HepG2 (cell line): ENCODE data around the gene ZNF367. TPM values are rescaled to one million over a fixed set of nuclear protein-coding genes. Genes with fewer than 3 reads are reported as not detected.

Experiments used
- CENPT ChIP-seq: sonication (generic); formaldehyde crosslinking; IDR thresholded peaks from 2 replicates; pipeline ENCODE4 v1.8.0; 2022; ENCODE audit warnings: low read depth, mild to moderate bottlenecking, moderate library complexity, missing genetic modification reagents
- FOXC1 ChIP-seq: sonication (generic); formaldehyde crosslinking; IDR thresholded peaks from 2 replicates; pipeline ENCODE4 v1.8.0; 2022; ENCODE audit warnings: mild to moderate bottlenecking, missing genetic modification reagents, borderline replicate concordance
- GATA4 ChIP-seq: sonication (generic); IDR thresholded peaks from 2 replicates; pipeline ENCODE4 v1.6.1; 2016; ENCODE audit warnings: antibody characterized with exemption, low read depth, borderline replicate concordance
- HDAC1 ChIP-seq: sonication (generic); formaldehyde crosslinking; IDR thresholded peaks from 2 replicates; pipeline ENCODE4 v1.5.1; 2020; ENCODE audit warnings: mild to moderate bottlenecking, missing genetic modification reagents
- HMGA1 ChIP-seq: sonication (generic); formaldehyde crosslinking; conservative IDR thresholded peaks from 2 replicates; pipeline ENCODE4 v1.4.0; 2020; ENCODE audit warnings: missing genetic modification reagents
- HOXA3 ChIP-seq: sonication (generic); formaldehyde crosslinking; IDR thresholded peaks from 2 replicates; pipeline ENCODE4 v1.5.0; 2020; ENCODE audit warnings: missing genetic modification reagents
- IRF2 ChIP-seq: IDR thresholded peaks from 2 replicates; pipeline ENCODE4 v1.6.1; 2018; ENCODE audit warnings: missing genetic modification reagents, missing compliant biosample characterization
- LRRFIP1 ChIP-seq: sonication (generic); formaldehyde crosslinking; conservative IDR thresholded peaks from 2 replicates; pipeline ENCODE4 v1.4.0; 2020; ENCODE audit warnings: missing genetic modification reagents
- MAZ ChIP-seq, 2 experiments: sonication (generic) in 1 of 2; formaldehyde crosslinking in 1 of 2; IDR thresholded peaks; 2 replicates each; pipeline versions ENCODE4 v1.5.0 to v1.6.1; 2012 to 2020; ENCODE audit warnings: low read depth in 2 of 2, mild to moderate bottlenecking in 2 of 2, borderline replicate concordance in 1 of 2, improper control_type of control experiment in 1 of 2, low read length in 1 of 2, missing genetic modification reagents in 1 of 2, moderate library complexity in 1 of 2
- MXD3 ChIP-seq: IDR thresholded peaks from 2 replicates; pipeline ENCODE4 v1.6.1; 2016; ENCODE audit warnings: mild to moderate bottlenecking, missing biosample characterization, missing genetic modification reagents
- PAF1 ChIP-seq: IDR thresholded peaks from 2 replicates; pipeline ENCODE4 v1.6.1; 2016; ENCODE audit warnings: missing genetic modification reagents, missing compliant biosample characterization
- PAX8 ChIP-seq: sonication (generic); formaldehyde crosslinking; IDR thresholded peaks from 2 replicates; pipeline ENCODE4 v1.8.0; 2022; ENCODE audit warnings: mild to moderate bottlenecking, missing genetic modification reagents, borderline replicate concordance
- PBX3 ChIP-seq: sonication (generic); formaldehyde crosslinking; IDR thresholded peaks from 2 replicates; pipeline ENCODE4 v1.8.1; 2023; ENCODE audit warnings: missing genetic modification reagents, inconsistent platforms, borderline replicate concordance
- PREB ChIP-seq: sonication (generic); formaldehyde crosslinking; IDR thresholded peaks from 2 replicates; pipeline ENCODE4 v1.4.0; 2020; ENCODE audit warnings: missing genetic modification reagents
- RFX5 ChIP-seq: IDR thresholded peaks from 2 replicates; pipeline ENCODE4 v1.6.1; 2011; ENCODE audit warnings: low read depth, low read length, improper control_type of control experiment
- TP53 ChIP-seq: sonication (generic); formaldehyde crosslinking; conservative IDR thresholded peaks from 2 replicates; pipeline ENCODE4 v1.4.0; 2020; ENCODE audit warnings: missing genetic modification reagents
- ZBTB49 ChIP-seq: sonication (generic); formaldehyde crosslinking; IDR thresholded peaks from 2 replicates; pipeline ENCODE4 v1.4.0; 2020; ENCODE audit warnings: missing genetic modification reagents, borderline replicate concordance
- ZFY ChIP-seq: sonication (generic); formaldehyde crosslinking; IDR thresholded peaks from 2 replicates; pipeline ENCODE4 v1.4.0; 2020; ENCODE audit warnings: missing genetic modification reagents
- ZNF234 ChIP-seq: sonication (generic); formaldehyde crosslinking; conservative IDR thresholded peaks from 2 replicates; pipeline ENCODE4 v1.5.1; 2020; ENCODE audit warnings: mild to moderate bottlenecking, missing genetic modification reagents
- ZNF569 ChIP-seq: sonication (generic); formaldehyde crosslinking; IDR thresholded peaks from 2 replicates; pipeline ENCODE4 v1.5.0; 2020; ENCODE audit warnings: mild to moderate bottlenecking, missing genetic modification reagents, moderate library complexity, borderline replicate concordance
- ZNF672 ChIP-seq: sonication (generic); formaldehyde crosslinking; IDR thresholded peaks from 2 replicates; pipeline ENCODE4 v1.8.1; 2022; ENCODE audit warnings: missing genetic modification reagents
- polyA plus RNA-seq, 8 experiments: library from polyadenylated mRNA; depleted of rRNA in 3 of 8; stranded (reverse) in 7 of 8; unstranded in 1 of 8; fragments of >200 nt; fragmentation: Illumina TruSeq in 4 of 8; extraction: Trizol in 4 of 8; gene quantifications; 2 replicates each; pipeline versions ENCODE4 v1.2.1 to v1.2.3, GENCODE V29; 2011 to 2016; ENCODE audit warnings: low read depth in 4 of 8, missing spikeins in 1 of 8, mixed read lengths in 1 of 8; ENCODE audit not compliant: insufficient read depth in 1 of 8
- total RNA-seq, 5 experiments: library from RNA; depleted of rRNA; stranded (reverse); fragments of >200 nt; fragmentation: Illumina TruSeq; extraction: Trizol; gene quantifications; 2 replicates each; pipeline ENCODE4 v1.2.3, GENCODE V29; 2016; ENCODE audit warnings: low read depth in 1 of 5

Gene ZNF367
- total and polyA plus RNA-seq, 2 of the 13 experiments (the other 11 are each of a cell fraction or from before 2014, with no cell fraction given) = 2.9 to 7.7 TPM

- TF ChIP-seq FOXC1 (CRISPR knock-in tag) = peak; percentile 41; the same call in 1 of the 2 replicates
- TF ChIP-seq ZNF672 = no peak
- TF ChIP-seq ZNF234 (CRISPR knock-in tag) = no peak
- peak; percentile 95 for TF ChIP-seq ZFY (CRISPR knock-in tag)
- TF ChIP-seq PBX3 (CRISPR knock-in tag) = no peak
- TF ChIP-seq HMGA1 (CRISPR knock-in tag) = no peak
- TF ChIP-seq TP53 = no peak
- no peak for TF ChIP-seq CENPT
- peak; percentile 78; the same call in 1 of the 2 replicates for TF ChIP-seq HDAC1 (CRISPR knock-in tag)
- no peak for TF ChIP-seq ZNF569
- TF ChIP-seq ZBTB49 (CRISPR knock-in tag) = no peak
- TF ChIP-seq IRF2 (CRISPR knock-in tag) = peak; percentile 95
- peak; percentile 93 for TF ChIP-seq HOXA3 (CRISPR knock-in tag)
- TF ChIP-seq PAF1 (CRISPR knock-in tag) = no peak
- TF ChIP-seq PREB (CRISPR knock-in tag) = no peak
- TF ChIP-seq LRRFIP1 (CRISPR knock-in tag) = no peak
- peak; percentile 61; the same call in 1 of the 2 replicates for TF ChIP-seq RFX5
- peak; percentile 69; the same call in 1 of the 2 replicates for TF ChIP-seq MXD3 (CRISPR knock-in tag)
- TF ChIP-seq PAX8 (CRISPR knock-in tag) = no peak
- peak; percentile 71; the same call in 1 of the 2 replicates for TF ChIP-seq GATA4
- 0 out of 2 replicates have a peak, but pooled peaks have one; percentile 27 for TF ChIP-seq MAZ (IDR thresholded peaks at IDR 0.05; ENCODE audit: borderline replicate concordance, low read depth, low read length)
- TF ChIP-seq MAZ (CRISPR knock-in tag; IDR thresholded peaks at IDR 0.05; ENCODE audit: low read depth) = peak; percentile 52; the same call in 1 of the 2 replicates
Measured at GRCh38 chr9:96391021-96391765, 27.0 kb downstream of the ZNF367 start (continued).
